ENCODE results near the gene SPHK2.

SPHK2 gene

DNA sequence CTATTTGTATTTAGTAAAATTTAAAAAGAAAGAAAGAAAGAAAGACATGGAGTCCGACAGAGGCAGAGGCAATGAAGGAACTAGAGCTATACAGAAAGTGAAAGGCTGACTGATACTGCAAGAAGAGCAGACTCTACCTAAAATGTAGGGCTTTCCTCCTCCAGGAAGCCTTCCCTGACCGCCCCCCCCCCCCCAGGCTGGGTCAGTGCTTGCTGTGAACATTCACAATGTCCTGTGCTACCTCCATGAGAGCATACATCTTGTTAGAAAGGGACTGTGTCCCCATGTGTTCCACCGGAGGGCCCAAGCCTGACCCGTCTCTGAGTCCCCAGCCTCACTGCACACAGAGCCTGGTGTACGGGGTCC, 32.4 kb downstream of the SPHK2 start (continued):
- TF ChIP-seq ZNF529 (tag by site-specific recombination; IDR thresholded peaks at IDR 0.05; ENCODE audit: insufficient replicate concordance), result no peak
- TF ChIP-seq ZNF140 (tag by site-specific recombination; IDR thresholded peaks at IDR 0.05), result no peak
- TF ChIP-seq OVOL3 (tag by site-specific recombination; IDR thresholded peaks at IDR 0.05), result no peak
- TF ChIP-seq ZXDB (tag by site-specific recombination; IDR thresholded peaks at IDR 0.05), result no peak
- TF ChIP-seq ZSCAN30 (tag by site-specific recombination; IDR thresholded peaks at IDR 0.05), result no peak
- TF ChIP-seq SP7 (tag by site-specific recombination; IDR thresholded peaks at IDR 0.05), result no peak
- no peak for TF ChIP-seq MZF1 (tag by site-specific recombination; IDR thresholded peaks at IDR 0.05; ENCODE audit: borderline replicate concordance)
- TF ChIP-seq ZBTB7A (tag by site-specific recombination; IDR thresholded peaks at IDR 0.05; ENCODE audit: low read depth), result no peak
- no peak for TF ChIP-seq REST (tag by site-specific recombination; IDR thresholded peaks at IDR 0.05)

DNA sequence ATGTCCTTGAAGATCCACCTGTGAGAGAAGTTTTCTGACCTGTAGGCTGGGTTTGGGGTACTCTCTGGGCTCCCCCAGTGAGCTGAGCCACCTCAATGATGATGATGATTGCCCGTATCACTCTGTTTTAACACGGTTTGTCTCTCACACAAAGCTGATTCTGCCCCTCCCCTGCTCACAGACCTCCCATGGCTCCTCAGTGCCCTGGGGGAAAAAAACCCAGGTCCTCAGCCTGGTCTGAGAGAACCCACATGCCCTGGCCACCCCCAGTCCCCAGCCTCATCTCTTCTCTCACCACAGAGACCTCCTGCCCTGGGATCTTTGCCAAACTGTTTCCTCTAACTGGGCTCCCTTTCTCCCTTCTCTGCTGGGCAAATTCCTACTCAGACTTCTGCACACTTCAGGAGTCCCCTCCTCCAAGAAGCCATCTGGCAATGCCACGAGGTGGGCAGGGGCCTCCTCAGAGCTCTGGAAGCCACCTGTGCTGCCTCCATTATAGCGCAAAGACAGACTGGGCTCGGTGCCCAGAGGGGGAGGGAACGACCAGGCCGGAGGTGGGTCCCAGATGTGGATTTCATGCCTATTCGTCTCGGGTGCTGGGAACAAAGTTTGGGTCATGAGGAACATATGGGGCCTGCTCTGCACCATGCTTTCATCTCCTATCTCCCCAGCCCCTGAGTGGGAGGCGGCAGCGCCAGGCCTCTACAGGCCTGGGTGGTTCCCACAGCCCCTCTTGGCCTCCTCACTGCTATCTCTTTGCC, 35.2 kb downstream of the SPHK2 start:
- peaks cover 9% of the 10 kb centered on the region for H3K4me1 ChIP-seq (ENCODE audit: control insufficient read depth, insufficient read depth, low read length)
- H3K9me3 ChIP-seq (ENCODE audit: control insufficient read depth, insufficient read depth, low read depth, low read length), result no peaks in the 10 kb centered on the region
- peak overlapping the region; percentile 61 for H3K27ac ChIP-seq (ENCODE audit: extremely low read depth, low read depth, low read length)
- no peaks in the 10 kb centered on the region; a peak in 1 of 3 replicates for H3K36me3 ChIP-seq (ENCODE audit: control insufficient read depth in 2 of 2, insufficient read depth in 1 of 2, low read length in 2 of 2)
- CTCF ChIA-PET, result no interaction called here
- POLR2A ChIA-PET, result interaction anchor here (0.7 to 0.8 kb wide), 3 partner anchors 8 to 31 kb away, joined by 4 to 6 read pairs (median 5); partner anchors contain the start of gene CA11
- H3K4me3 ChIP-seq (ENCODE audit: low read depth, low read length), result no peak overlapping the region
- TF ChIP-seq ZNF174 (tag by site-specific recombination; IDR thresholded peaks at IDR 0.05), result no peak
- TF ChIP-seq PATZ1 (tag by site-specific recombination; IDR thresholded peaks at IDR 0.05), result no peak
- TF ChIP-seq ZFP37 (tag by site-specific recombination; IDR thresholded peaks at IDR 0.05), result no peak
- TF ChIP-seq MYNN (tag by site-specific recombination; IDR thresholded peaks at IDR 0.05; ENCODE audit: borderline replicate concordance), result no peak
- TF ChIP-seq KLF1 (tag by site-specific recombination; IDR thresholded peaks at IDR 0.05), result no peak
- TF ChIP-seq KLF16 (tag by site-specific recombination; IDR thresholded peaks at IDR 0.05), result no peak
- TF ChIP-seq SP2 (tag by site-specific recombination; IDR thresholded peaks at IDR 0.05), result peak; percentile 17; the same call in 1 of the 2 replicates
- no peak for TF ChIP-seq ZNF785 (tag by site-specific recombination; IDR thresholded peaks at IDR 0.05)
- TF ChIP-seq ZNF24 (tag by site-specific recombination; IDR thresholded peaks at IDR 0.05), result no peak
- no peak for TF ChIP-seq OSR2 (tag by site-specific recombination; IDR thresholded peaks at IDR 0.05)
- no peak for TF ChIP-seq PRDM1 (tag by site-specific recombination; IDR thresholded peaks at IDR 0.05)
- TF ChIP-seq ZFP41 (tag by site-specific recombination; IDR thresholded peaks at IDR 0.05; ENCODE audit: borderline replicate concordance), result no peak
- peak; percentile 83 for TF ChIP-seq EGR2 (tag by site-specific recombination; IDR thresholded peaks at IDR 0.05; ENCODE audit: low read depth)
- 0 out of 2 replicates have a peak, but pooled peaks have one; percentile 30 for TF ChIP-seq ZBTB17 (tag by site-specific recombination; IDR thresholded peaks at IDR 0.05)
- peak; percentile 87; the same call in 1 of the 2 replicates for TF ChIP-seq ZFP69B (tag by site-specific recombination; IDR thresholded peaks at IDR 0.05)
- peak; percentile 58 for TF ChIP-seq SP7 (tag by site-specific recombination; IDR thresholded peaks at IDR 0.05)
- no peak for TF ChIP-seq OVOL3 (tag by site-specific recombination; IDR thresholded peaks at IDR 0.05)
- no peak for TF ChIP-seq ZNF530 (tag by site-specific recombination; IDR thresholded peaks at IDR 0.05; ENCODE audit: low read depth)
- TF ChIP-seq YY2 (tag by site-specific recombination; IDR thresholded peaks at IDR 0.05), result 0 out of 2 replicates have a peak, but pooled peaks have one; percentile 45
- TF ChIP-seq, protein P1, sequence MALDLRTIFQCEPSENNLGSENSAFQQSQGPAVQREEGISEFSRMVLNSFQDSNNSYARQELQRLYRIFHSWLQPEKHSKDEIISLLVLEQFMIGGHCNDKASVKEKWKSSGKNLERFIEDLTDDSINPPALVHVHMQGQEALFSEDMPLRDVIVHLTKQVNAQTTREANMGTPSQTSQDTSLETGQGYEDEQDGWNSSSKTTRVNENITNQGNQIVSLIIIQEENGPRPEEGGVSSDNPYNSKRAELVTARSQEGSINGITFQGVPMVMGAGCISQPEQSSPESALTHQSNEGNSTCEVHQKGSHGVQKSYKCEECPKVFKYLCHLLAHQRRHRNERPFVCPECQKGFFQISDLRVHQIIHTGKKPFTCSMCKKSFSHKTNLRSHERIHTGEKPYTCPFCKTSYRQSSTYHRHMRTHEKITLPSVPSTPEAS (tag by site-specific recombination; IDR thresholded peaks at IDR 0.05), result no peak
- no peak for TF ChIP-seq ZNF324 (tag by site-specific recombination; IDR thresholded peaks at IDR 0.05)
- TF ChIP-seq GLIS1 (tag by site-specific recombination; IDR thresholded peaks at IDR 0.05), result peak; percentile 90
- TF ChIP-seq ZFHX2 (tag by site-specific recombination; conservative IDR thresholded peaks at IDR 0.05), result peak; percentile 80
- TF ChIP-seq ZNF341 (tag by site-specific recombination; IDR thresholded peaks at IDR 0.05; ENCODE audit: low read depth), result no peak

Measured in HEK293 (cell line).